ENCODE results near the gene KRI1.
"Not testable (repeated sequence)": the region's sequence is repeated elsewhere in the genome, so short reads cannot be mapped to it uniquely, and the experiment has no call there.

KRI1 gene

GRCh38 chr19:10577951-10578350, 12.1 kb upstream of the KRI1 start:
- no peak for DNase-seq (ENCODE audit: low read depth, low spot score)
- H3K27ac ChIP-seq: no peak overlapping the region

GRCh38 chr19:10575011-10575716, 9.4 kb upstream of the KRI1 start:
- DNase-seq (ENCODE audit: low read depth, low spot score): no peak
- H3K27ac ChIP-seq: no peak overlapping the region

- no peak overlapping the region for H3K27ac ChIP-seq
- DNase-seq (ENCODE audit: low read depth, low spot score): no peak
Observed at GRCh38 chr19:10574462-10574861, 8.7 kb upstream of the KRI1 start.

- not testable (repeated sequence) for DNase-seq (ENCODE audit: low read depth, low spot score); H3K27ac ChIP-seq
Observed at GRCh38 chr19:10573793-10574192, 8.0 kb upstream of the KRI1 start.

- DNase-seq (ENCODE audit: low read depth, low spot score): peak; percentile 96
- H3K27ac ChIP-seq: peak within 1 kb of the TSS; percentile 40
Observed at GRCh38 chr19:10568826-10569651, 3.2 kb upstream of the KRI1 start, which contains the start of gene CDKN2D. Gene CDKN2D (minus strand): TSS chr19:10568979. CDS start chr19:10568653, 326 bp downstream.

GRCh38 chr19:10568062-10568825, 2.4 kb upstream of the KRI1 start:
- peak overlapping the region; percentile 40 for H3K27ac ChIP-seq
- DNase-seq (ENCODE audit: low read depth, low spot score): no peak

- H3K27ac ChIP-seq: no peak overlapping the region
- no peak for DNase-seq (ENCODE audit: low read depth, low spot score)
Observed at GRCh38 chr19:10567656-10568055, 1.8 kb upstream of the KRI1 start.

- no peak for DNase-seq (ENCODE audit: low read depth, low spot score)
- peak overlapping the region; percentile 56 for H3K27ac ChIP-seq
Observed at GRCh38 chr19:10566658-10567410, 1.0 kb upstream of the KRI1 start.

- H3K27ac ChIP-seq: peak overlapping the region; percentile 56
- no peak for DNase-seq (ENCODE audit: low read depth, low spot score)
Observed at GRCh38 chr19:10566408-10566657, 523 bp upstream of the KRI1 start.

- peak overlapping the region; percentile 56 for H3K27ac ChIP-seq
- DNase-seq (ENCODE audit: low read depth, low spot score): no peak
Observed at GRCh38 chr19:10565028-10565566, 713 bp downstream of the KRI1 start.

- H3K27ac ChIP-seq: no peak overlapping the region
- DNase-seq (ENCODE audit: low read depth, low spot score): no peak
Observed at GRCh38 chr19:10562609-10563008, 3.2 kb downstream of the KRI1 start.

GRCh38 chr19:10560154-10560553, 5.7 kb downstream of the KRI1 start:
- H3K27ac ChIP-seq: no peak overlapping the region
- DNase-seq (ENCODE audit: low read depth, low spot score): no peak

GRCh38 chr19:10557603-10558197, 8.1 kb downstream of the KRI1 start:
- no peak for DNase-seq (ENCODE audit: low read depth, low spot score)
- H3K27ac ChIP-seq: no peak overlapping the region

GRCh38 chr19:10555610-10555973, 10.2 kb downstream of the KRI1 start:
- H3K27ac ChIP-seq: peak overlapping the region; percentile 76
- DNase-seq (ENCODE audit: low read depth, low spot score): no peak

GRCh38 chr19:10554760-10555609, 10.8 kb downstream of the KRI1 start:
- peak; percentile 72 for DNase-seq (ENCODE audit: low read depth, low spot score)
- H3K27ac ChIP-seq: peak overlapping the region; percentile 76

GRCh38 chr19:10553943-10554381, 11.8 kb downstream of the KRI1 start:
- H3K27ac ChIP-seq: peak overlapping the region; percentile 76
- DNase-seq (ENCODE audit: low read depth, low spot score): peak; percentile 54

- DNase-seq (ENCODE audit: low read depth, low spot score): no peak
- H3K27ac ChIP-seq: peak overlapping the region; percentile 76
Observed at GRCh38 chr19:10553087-10553667, 12.6 kb downstream of the KRI1 start.

- no peak for DNase-seq (ENCODE audit: low read depth, low spot score)
- no peak overlapping the region for H3K27ac ChIP-seq
Observed at GRCh38 chr19:10552510-10553053, 13.2 kb downstream of the KRI1 start.

Data from epithelial cell of prostate (primary cell).